Neural cell (in vitro differentiated cells): Measurements from ENCODE around the gene GAS5.

ENCODE experiments used
- CTCF ChIP-seq: fragments of 450-650 bp; IDR thresholded peaks from 2 replicates; pipeline ENCODE4 v1.5.1; 2014; ENCODE audit warnings: antibody characterized with exemption, mild to moderate bottlenecking, moderate library complexity; ENCODE audit not compliant: poor library complexity, severe bottlenecking
- EZH2 ChIP-seq: fragments of 200-600, 300-800 bp; shearing (Covaris generic), sonication (generic); IDR thresholded peaks from 2 replicates; pipeline ENCODE4 v1.6.1; 2014; ENCODE audit warnings: antibody characterized with exemption, low read length, borderline replicate concordance, mild to moderate bottlenecking; ENCODE audit not compliant: insufficient read depth, poor library complexity, severe bottlenecking
- TF ChIP-seq, protein P1 (sequence below): IDR thresholded peaks from 2 replicates; pipeline ENCODE4 v1.6.1; 2012; ENCODE audit warnings: borderline replicate concordance

GRCh38 chr1:173889885-173890284 is 22.1 kb upstream of the GAS5 start:
- TF ChIP-seq, protein P1, sequence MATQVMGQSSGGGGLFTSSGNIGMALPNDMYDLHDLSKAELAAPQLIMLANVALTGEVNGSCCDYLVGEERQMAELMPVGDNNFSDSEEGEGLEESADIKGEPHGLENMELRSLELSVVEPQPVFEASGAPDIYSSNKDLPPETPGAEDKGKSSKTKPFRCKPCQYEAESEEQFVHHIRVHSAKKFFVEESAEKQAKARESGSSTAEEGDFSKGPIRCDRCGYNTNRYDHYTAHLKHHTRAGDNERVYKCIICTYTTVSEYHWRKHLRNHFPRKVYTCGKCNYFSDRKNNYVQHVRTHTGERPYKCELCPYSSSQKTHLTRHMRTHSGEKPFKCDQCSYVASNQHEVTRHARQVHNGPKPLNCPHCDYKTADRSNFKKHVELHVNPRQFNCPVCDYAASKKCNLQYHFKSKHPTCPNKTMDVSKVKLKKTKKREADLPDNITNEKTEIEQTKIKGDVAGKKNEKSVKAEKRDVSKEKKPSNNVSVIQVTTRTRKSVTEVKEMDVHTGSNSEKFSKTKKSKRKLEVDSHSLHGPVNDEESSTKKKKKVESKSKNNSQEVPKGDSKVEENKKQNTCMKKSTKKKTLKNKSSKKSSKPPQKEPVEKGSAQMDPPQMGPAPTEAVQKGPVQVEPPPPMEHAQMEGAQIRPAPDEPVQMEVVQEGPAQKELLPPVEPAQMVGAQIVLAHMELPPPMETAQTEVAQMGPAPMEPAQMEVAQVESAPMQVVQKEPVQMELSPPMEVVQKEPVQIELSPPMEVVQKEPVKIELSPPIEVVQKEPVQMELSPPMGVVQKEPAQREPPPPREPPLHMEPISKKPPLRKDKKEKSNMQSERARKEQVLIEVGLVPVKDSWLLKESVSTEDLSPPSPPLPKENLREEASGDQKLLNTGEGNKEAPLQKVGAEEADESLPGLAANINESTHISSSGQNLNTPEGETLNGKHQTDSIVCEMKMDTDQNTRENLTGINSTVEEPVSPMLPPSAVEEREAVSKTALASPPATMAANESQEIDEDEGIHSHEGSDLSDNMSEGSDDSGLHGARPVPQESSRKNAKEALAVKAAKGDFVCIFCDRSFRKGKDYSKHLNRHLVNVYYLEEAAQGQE, result no peak
- TF ChIP-seq CTCF (no peak), EZH2 (no peak)
